GM21526 (cell line): ENCODE measurements around the gene GP1BA.
A peak's percentile ranks its signal among the peaks of the same experiment; 100 is the strongest.

ENCODE experiments used
- ATAC-seq: cut with Tn5 transposase; IDR thresholded peaks from one replicate; pipeline ENCODE4 v1.9.1; 2021; ENCODE audit warnings: moderate library complexity; ENCODE audit not compliant: unreplicated experiment, low FRiP score

Gene GP1BA

DNA sequence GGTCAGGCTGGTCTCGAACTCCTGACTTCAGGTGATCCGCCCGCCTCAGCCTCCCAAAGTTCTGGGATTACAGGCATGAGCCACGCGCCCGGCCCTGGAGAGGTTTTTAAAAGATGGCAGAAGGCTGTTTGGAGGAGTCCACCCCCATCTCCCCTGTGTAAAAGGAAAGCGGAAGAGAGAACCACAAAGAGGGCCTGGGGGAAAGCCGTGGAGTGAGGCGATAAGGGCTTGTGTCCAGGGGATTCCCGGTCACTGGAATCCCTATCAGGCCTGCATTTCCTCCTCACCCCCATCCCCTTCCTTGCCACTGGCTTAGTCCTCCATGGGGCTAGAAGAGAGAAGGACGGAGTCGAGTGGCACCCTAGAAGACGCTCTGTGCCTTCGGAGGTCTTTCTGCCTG is at the start of gene GP1BA:
TSS of gene GP1BA (plus strand) at position 315 of the 400 bp plus-strand sequence. CDS start 328 bp downstream, outside the sequence.
- no peak for ATAC-seq

DNA sequence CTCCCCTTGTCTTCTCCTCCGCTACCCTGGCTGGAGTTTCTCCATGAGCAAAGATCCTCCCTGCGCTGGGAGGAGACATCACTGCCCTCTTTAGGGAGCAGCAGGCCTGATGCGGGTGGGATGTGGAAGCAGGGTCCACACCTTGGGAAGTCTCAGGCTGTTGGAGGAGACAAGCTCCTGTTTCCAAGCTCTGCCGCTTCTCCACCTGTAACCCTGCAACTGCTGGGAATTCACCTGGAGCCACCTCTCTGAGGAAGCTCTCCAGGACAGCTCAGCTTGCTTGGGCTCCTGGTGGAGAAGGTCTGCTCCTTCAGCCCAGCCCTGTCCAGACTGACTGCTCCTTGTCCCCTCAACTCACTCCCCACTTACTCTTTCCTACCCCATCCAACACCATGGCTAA is 47.6 kb upstream of the GP1BA start:
- no peak for ATAC-seq

DNA sequence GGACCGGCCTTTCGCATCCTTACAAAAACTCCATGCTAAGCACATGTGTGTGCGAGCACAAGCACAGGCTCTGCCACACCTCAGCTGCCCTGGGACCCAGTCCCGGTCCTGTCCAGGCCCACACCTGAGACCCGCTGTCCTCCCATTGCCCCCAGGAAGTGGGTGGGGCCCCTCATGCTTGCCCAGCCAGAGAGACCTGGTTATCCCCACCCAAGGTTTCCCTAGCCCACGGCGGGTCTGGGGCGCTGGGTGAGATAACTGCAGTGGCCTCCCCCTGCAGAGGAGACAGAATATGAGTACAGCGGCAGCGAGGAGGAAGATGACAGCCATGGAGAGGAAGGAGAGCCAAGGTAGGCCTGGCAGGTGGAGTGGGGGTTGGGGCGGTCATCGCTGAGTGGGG is 45.2 kb upstream of the GP1BA start:
- no peak for ATAC-seq

DNA sequence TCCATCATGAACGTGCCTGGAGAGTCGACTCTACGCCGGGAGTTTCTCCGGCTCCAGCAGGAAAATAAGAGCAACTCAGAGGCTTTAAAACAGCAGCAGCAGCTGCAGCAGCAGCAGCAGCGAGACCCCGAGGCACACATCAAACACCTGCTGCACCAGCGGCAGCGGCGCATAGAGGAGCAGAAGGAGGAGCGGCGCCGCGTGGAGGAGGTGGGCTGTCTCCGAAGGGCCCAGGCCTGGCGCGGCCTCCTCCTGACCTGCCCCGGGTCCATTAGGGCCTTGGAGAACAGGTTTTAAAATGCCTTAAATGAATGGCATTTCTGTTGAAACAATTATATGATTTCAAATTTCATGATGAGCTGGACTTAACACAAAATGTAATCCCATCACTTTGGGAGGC is 44.5 kb upstream of the GP1BA start:
- no peak for ATAC-seq

DNA sequence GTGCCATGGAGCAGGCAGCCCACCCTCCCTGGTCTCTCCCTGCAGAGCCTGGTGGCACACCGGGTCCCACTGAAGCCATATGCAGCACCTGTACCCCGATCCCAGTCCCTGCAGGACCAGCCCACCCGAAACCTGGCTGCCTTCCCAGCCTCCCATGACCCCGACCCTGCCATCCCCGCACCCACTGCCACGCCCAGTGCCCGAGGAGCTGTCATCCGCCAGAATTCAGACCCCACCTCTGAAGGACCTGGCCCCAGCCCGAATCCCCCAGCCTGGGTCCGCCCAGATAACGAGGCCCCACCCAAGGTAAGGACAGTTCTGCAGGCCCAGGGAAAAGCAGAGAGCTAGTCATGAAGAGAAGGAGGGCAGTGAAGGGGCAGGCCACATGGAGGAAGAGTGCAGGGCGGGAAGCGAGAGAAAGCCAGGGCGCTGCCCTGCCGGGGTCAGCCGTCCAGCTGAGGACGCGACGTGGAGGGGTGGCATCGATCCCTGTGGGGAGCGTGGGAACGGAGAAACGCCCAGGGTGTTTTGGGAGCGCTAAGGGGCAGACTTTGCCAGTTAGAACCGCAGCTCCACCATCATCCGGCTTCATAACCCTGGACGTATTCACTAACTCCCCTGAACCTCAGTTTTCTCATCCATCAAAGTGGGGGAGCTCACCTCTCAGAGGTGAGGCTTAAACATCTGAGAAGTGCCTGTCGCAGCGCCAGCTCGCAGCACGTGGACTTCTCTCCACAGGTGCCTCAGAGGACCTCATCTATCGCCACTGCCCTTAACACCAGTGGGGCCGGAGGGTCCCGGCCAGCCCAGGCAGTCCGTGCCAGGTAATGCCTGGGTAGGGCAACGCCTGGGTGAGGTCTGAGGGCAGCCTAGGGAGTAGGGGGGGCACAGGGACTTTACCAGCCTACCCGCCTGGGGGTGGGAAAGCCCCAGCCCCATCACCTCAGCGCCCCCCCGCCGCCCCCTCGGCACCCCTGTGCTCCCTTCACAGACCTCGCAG is 40.4 kb upstream of the GP1BA start:
- ATAC-seq, result no peak

DNA sequence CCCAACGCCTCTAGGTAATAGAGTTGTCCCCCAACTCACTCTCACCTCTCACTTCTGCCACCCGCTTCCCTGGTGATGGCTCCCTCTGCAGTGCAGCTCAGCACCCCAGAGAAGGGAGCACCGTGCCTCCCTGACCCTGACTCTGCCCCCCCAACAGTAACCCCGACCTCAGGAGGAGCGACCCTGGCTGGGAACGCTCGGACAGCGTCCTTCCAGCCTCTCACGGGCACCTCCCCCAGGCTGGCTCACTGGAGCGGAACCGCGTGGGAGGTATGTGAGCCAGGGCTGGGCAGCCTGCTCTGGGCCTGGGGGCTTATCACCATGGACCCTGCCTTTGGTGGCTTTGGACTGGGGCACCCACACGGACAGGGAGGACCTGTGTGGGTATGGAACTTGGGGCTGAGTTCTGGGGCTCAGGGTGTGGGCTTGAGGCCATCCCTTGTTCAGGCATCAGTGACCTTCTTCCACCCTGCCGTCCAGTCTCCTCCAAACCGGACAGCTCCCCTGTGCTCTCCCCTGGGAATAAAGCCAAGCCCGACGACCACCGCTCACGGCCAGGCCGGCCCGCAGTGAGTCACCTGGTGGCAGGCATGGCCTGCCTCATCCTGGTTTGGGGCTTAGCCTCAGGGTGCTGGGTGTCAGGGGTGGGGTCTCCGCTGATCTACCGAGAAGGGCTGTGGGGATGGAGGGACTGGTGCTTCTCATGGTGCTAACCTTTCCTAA is 39.4 kb upstream of the GP1BA start:
- no peak for ATAC-seq

DNA sequence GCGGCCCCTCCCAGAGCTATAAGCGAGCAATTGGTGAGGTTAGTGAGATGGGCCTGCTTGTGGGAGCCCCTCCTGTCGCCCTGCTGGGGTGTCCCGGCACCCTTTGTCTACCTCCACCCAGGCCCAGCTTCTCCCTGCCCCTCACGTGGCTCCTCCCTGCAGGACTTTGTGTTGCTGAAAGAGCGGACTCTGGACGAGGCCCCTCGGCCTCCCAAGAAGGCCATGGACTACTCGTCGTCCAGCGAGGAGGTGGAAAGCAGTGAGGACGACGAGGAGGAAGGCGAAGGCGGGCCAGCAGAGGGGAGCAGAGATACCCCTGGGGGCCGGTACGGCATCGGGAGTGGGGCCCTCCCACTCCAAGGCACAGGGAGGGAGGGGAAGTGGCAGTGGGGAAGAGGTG is 38.8 kb upstream of the GP1BA start:
- no peak for ATAC-seq

DNA sequence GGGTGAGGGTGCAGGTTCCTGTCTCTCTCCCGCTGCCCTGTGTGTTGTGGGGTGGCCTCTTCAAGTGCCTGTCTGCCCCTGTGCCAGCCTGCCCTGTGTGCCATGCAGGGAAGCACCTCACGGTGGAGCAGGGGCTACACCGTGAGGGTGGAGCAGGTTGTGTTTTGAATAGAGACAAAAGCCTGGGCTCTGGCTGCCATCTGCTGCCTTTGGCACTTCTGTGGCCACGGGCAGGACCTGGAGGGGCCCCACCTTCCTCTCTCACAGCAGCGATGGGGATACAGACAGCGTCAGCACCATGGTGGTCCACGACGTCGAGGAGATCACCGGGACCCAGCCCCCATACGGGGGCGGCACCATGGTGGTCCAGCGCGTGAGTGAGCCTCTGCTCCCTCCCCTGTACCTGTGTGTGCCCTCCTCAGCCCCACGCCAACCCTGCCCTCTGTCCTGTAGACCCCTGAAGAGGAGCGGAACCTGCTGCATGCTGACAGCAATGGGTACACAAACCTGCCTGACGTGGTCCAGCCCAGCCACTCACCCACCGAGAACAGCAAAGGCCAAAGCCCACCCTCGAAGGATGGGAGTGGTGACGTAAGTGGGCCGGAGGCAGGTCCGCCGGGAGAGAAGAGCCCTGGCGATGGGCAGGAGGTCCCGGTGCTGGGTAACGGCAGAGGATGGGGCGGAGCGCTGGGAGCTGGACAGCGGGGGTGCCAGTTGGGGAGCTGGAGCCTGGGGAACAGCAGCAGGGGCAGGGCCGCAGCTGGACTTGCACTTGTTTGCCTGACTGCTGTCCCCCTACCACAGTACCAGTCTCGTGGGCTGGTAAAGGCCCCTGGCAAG is 38.1 kb upstream of the GP1BA start:
- ATAC-seq, result no peak

DNA sequence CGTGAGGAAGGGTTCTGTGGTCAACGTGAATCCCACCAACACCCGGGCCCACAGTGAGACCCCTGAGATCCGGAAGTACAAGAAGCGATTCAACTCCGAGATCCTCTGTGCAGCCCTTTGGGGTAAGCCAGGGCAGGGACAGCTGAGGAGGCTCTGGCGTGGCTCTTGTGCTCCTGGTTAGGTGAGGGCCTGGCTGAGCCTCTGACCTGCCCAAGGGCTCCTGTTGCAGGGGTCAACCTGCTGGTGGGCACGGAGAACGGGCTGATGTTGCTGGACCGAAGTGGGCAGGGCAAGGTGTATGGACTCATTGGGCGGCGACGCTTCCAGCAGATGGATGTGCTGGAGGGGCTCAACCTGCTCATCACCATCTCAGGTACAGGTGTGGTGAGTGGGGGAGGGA is 37.0 kb upstream of the GP1BA start:
- ATAC-seq, result no peak

DNA sequence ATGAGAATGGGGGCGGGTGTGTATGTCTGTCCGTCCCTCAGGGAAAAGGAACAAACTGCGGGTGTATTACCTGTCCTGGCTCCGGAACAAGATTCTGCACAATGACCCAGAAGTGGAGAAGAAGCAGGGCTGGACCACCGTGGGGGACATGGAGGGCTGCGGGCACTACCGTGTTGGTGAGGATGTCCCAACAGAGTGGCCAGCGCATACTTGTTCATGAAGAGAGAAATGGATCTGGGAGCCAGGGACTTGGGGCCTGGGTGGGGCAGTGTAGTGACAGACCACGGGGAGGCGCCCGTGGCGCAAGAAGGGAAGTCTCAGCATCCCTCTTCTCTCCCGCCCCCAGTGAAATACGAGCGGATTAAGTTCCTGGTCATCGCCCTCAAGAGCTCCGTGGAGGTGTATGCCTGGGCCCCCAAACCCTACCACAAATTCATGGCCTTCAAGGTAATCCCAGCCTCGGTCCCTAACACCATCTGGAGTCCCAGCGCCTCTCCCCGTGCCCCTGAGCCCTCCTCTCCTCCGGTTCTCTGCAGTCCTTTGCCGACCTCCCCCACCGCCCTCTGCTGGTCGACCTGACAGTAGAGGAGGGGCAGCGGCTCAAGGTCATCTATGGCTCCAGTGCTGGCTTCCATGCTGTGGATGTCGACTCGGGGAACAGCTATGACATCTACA is 36.3 kb upstream of the GP1BA start:
- no peak for ATAC-seq

DNA sequence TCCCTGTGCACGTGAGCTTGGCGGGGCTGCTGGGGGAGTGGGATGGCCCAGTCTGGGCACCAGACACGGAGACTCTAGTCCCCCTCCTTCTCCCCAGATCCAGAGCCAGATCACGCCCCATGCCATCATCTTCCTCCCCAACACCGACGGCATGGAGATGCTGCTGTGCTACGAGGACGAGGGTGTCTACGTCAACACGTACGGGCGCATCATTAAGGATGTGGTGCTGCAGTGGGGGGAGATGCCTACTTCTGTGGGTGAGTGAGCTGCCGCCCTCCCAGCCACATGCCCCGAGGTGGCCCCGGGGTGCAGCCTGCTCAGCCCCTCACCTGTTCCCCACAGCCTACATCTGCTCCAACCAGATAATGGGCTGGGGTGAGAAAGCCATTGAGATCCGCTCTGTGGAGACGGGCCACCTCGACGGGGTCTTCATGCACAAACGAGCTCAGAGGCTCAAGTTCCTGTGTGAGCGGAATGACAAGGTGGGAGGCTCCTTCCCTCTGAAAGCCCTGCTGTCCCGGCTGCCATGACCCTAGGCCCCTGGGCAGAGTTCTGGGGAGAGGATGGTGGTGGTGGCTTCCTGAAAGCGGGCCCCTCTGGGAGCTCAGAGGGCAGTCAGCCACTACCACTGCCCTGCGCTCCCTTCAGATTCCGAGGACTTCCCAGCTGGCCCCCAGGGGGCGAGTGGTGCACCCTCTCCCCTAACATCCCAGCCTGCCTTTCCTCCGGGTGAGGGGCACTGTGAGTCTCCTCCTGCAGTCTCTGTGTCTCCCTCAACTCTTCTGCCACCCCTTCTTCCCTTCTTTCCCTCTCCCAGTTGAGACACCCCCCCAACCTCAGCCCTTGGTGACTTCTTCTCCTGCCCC is 35.5 kb upstream of the GP1BA start:
- no peak for ATAC-seq

DNA sequence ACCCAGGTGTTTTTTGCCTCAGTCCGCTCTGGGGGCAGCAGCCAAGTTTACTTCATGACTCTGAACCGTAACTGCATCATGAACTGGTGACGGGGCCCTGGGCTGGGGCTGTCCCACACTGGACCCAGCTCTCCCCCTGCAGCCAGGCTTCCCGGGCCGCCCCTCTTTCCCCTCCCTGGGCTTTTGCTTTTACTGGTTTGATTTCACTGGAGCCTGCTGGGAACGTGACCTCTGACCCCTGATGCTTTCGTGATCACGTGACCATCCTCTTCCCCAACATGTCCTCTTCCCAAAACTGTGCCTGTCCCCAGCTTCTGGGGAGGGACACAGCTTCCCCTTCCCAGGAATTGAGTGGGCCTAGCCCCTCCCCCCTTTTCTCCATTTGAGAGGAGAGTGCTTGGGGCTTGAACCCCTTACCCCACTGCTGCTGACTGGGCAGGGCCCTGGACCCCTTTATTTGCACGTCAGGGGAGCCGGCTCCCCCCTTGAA is 34.8 kb upstream of the GP1BA start:
- ATAC-seq, result no peak

DNA sequence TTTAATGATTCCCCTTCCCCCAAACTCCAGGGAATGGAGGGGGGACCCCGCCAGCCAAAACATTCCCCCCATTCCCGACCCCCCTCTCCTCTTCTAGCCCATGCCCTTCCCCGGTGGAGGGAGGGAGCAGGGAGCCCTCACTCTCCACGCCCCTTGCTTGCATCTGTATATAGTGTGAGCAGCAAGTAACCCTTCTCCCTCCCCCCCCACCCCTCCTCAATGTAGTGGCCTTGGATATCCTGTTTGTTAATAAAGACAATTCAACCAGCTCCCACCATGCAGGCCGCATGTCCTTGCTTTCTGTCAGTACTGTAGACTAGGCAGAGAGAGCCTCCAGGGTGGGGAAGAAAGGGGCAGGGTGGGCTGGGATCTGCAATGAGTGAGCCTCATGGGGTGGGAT is 34.3 kb upstream of the GP1BA start:
- ATAC-seq, result no peak

DNA sequence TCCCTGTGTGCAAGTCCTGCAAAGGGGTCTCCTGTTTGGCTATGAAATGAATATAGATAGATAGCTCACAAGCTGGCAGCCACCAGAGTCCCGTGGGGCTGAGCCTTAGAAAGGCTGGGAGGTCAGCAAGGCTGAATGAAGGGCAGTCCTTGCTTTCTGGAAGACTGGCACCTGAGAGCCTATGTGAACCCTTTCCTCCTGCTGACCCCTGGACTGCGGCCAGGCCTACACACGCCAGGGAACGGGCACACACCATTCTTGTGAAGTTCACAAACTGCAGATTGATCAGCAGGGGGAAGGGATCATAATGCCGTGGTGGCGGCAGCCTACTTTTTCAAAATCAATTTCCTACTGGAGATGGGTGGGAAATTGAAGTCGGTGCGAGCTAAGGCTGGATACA is 33.7 kb upstream of the GP1BA start:
- ATAC-seq, result no peak

DNA sequence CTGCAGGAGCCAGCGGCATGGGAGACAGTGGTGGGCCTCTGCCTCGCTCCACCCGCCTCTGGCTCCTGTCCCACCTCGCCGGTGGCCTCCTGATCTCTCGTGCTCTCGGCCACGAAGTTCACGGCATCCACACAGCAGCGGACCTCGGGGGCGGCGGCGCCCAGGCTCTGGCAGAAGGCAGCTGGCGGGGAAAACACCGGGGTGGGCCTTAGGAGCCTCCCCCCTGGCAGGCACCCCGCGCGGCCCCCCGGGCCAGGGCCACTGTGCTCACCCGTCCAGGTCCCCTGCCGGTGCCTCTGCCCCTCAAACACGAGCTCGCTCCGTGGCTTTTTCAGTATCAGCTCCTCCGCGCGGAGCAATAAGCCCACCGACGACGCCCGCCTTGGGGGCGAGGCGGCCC is 33.1 kb upstream of the GP1BA start:
- no peak for ATAC-seq

DNA sequence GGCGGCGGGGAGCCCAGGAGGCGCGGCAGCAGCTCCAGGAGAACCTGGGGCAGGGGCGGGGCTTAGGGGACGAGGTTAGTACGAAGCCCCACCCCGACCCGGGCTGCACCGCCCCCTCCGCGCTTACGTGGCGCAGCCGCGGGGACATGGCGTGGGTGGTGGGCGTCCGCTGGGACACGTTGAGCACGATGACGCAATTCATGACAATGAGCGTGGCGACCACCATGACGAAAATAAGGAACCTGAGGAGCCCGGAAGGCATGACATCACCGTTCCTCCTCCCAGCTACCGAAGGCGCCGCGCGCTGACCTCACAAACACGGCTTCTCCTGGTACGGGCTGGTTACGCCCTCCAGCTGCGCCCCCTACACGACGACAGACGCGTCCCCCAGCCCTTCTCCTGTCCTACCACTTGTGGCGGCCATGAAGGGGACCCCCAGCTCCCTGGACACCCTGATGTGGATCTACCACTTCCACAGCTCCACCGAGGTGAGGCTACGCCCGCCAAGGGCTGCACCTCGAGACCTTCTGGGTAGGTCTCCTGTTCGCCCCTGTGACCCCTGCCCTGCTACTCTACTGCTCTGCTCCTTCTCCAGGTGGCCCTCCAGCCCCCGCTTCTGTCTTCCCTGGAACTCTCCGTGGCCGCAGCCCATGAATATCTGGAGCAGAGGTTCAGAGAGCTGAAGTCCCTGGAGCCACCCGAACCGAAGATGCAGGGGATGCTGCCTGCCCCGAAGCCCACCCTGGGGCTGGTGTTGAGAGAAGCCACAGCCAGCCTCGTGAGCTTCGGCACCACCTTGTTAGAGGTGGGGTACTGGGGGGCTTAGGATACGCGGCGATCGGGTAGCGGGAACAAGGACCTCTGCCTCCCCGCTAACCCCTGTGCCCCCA is 32.5 kb upstream of the GP1BA start, which contains the start of gene C17orf107:
TSS of gene C17orf107 (plus strand) at position 196 of the 890 bp plus-strand sequence. CDS start at position 423, 227 bp downstream.
- ATAC-seq, result peak; percentile 39

DNA sequence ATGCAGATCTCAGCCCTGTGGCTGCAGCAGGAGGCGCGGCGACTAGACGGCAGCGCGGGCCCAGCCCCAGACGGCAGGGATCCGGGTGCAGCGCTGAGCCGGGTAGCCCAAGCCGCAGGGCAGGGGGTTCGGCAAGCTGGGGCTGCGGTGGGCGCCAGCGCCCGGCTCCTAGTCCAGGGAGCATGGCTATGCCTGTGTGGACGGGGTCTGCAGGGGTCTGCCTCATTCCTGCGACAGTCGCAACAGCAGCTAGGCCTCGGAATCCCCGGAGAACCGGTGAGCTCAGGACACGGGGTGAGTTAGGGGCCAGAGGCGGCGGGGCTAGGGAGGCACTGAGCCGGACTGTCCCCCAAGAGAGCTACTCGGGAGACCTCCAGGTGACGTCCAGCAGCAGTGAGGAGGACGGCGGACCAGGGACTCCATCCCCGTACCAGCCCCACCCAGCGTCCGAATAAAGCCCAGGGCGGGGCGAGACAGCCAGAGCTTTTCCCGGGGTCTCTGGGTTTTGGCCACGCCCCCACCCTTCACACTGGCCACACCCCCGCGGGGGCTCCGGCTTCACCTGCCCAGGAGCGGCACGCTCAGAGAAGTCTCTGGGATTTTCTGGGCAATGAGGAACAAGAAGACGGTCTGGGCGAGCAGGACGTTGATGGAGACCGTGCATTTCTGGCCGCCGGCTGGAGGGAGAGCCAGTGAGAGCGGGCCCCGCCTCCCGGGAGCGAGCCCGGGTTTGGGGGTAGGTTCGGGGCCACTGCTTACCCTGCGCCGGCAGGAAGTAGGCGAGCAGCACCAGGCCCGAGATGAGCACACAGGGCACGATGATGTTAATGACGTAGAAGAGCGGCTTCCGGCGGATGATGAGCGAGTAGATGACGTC is 31.6 kb upstream of the GP1BA start:
- ATAC-seq, result no peak
